ENCODE data around the gene POU4F2.

DNA sequence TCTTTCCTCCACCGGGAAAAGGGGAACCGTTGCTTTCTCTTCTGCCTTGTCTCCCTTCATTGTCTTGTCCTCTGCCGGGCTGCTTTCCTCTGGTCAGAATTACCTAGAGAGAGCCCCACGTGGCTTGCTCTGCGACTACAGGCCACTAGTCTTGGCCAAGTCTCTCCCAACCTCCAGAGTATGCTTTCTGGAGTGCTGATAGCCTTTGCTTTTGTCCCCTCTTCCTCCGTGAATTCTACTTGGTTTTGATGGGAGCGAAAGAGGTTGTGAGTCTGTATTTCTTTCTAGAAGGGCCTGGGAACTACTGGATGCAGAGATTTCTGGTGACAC, 5.3 kb upstream of the POU4F2 start:
- TF ChIP-seq, protein P1, sequence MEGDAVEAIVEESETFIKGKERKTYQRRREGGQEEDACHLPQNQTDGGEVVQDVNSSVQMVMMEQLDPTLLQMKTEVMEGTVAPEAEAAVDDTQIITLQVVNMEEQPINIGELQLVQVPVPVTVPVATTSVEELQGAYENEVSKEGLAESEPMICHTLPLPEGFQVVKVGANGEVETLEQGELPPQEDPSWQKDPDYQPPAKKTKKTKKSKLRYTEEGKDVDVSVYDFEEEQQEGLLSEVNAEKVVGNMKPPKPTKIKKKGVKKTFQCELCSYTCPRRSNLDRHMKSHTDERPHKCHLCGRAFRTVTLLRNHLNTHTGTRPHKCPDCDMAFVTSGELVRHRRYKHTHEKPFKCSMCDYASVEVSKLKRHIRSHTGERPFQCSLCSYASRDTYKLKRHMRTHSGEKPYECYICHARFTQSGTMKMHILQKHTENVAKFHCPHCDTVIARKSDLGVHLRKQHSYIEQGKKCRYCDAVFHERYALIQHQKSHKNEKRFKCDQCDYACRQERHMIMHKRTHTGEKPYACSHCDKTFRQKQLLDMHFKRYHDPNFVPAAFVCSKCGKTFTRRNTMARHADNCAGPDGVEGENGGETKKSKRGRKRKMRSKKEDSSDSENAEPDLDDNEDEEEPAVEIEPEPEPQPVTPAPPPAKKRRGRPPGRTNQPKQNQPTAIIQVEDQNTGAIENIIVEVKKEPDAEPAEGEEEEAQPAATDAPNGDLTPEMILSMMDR (IDR thresholded peaks at IDR 0.05; ENCODE audit: poor library complexity), result no peak
- no peak for TF ChIP-seq EZH2 (IDR thresholded peaks at IDR 0.05; ENCODE audit: borderline replicate concordance)

All from hepatocyte (in vitro differentiated cells).